ENCODE data around the gene DOK7. TPM values are rescaled to one million over a fixed set of nuclear protein-coding genes. Genes with fewer than 3 reads are reported as not detected.

DOK7 gene
- total RNA-seq, 2 donors from 2014 or later: not detected

DNA sequence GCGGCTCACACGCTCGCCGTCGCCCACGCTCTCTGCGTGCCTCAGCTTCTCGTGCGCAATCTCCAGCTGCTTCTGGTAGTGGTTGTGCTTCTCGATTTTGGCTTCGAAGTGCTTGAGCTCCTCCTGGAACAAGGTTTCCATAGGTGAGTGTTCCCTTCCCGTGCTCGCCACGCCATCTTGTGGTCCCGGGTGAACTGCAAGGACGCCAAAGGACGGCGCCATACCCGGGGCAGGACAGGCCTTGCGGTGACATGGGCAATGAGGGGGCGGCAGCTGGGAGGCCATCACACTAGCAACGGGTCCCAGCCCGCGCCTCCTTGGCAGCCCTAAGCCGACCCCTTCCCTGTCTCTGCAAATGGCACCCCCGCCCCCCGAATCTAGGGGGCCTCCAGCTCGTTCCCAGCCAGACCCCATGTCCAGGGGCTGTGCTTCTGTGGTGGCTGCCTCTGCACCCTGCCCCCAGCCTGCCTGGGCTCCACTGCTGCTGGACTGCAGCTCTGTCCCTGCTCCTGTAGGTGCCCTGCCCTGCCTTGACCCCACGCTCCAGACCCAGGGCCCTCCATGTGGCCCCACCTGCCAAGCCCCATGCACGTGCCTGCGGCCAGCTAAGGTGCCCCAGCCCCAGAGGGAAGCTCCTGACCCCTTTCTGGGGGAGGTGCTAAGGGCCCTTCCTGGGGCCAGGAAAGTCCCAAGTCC, 51.8 kb downstream of the DOK7 start:
- Mint-ChIP-seq H3K36me3 (ENCODE audit: low read depth) (peaks cover 84% of the 10 kb centered on the region), H3K4me3 (no peak overlapping the region), H3K27ac (no peak overlapping the region), H3K27me3 (no peaks in the 10 kb centered on the region), H3K4me1 (no peaks in the 10 kb centered on the region), H3K9me3 (no peaks in the 10 kb centered on the region)
- ATAC-seq (replicated peaks): no peak

DNA sequence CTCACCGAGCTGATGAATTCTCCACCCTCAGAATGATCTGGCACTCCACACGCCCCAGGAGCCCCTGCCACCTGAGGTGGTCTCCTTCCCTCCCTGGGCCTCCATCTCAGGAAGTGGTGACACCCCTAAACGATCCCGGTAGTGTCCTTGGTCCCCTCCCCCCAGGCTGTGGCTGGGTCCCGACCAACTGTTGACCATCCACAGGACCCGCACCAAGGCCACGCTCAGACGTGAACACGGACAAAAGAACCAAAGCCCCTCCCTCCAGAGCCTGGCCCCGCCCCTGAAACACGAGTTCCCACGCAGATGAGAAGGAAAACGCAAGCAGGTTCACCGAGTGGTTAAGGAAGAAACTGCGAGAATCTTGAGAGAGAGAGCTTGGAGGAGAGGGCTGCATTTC, 52.5 kb downstream of the DOK7 start:
- no peak overlapping the region for H3K27ac Mint-ChIP-seq
- no peak overlapping the region for H3K4me3 Mint-ChIP-seq
- ATAC-seq (replicated peaks): no peak
- H3K4me1 Mint-ChIP-seq: no peaks in the 10 kb centered on the region
- no peaks in the 10 kb centered on the region for H3K27me3 Mint-ChIP-seq
- H3K36me3 Mint-ChIP-seq (ENCODE audit: low read depth): peaks cover 84% of the 10 kb centered on the region
- no peaks in the 10 kb centered on the region for H3K9me3 Mint-ChIP-seq

DNA sequence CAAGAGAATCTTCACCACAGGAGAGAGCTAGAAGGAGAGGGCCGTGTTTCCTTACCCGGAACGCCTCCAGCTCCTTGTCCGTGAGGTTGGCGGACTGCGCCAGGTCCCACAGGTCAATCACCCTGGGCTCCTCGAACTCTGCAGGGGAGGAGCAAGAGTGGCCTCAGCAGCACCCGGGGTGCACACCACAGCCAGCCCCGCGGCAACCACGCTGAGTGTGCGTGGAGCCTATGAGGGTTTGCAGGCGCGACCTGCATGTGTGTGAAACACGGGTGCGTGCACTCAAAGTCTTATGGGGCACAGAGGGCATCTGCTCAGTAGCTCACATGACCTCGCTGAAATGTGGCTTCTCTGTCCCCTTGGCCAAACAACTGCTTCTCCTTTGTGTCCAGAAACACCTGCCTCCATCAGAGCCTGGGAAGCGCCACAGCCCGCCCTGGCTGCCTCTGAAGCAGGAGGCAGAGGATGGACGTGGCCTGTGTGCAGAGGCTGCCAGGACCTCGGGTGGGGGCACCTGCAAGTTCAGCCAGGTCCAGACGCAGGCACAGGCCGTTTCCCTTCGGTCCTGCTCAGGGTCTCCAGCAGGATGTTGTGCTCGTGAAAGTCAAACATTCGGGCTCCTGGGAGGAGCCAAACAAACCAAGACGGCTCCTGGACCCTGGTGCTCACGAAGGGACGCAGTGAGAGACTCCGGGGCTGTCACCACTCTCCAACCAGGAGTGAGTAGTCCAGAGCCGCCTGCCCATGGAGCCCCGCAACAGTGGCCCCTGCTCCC, 53.1 kb downstream of the DOK7 start:
- no peak overlapping the region for H3K27ac Mint-ChIP-seq
- no peaks in the 10 kb centered on the region for H3K4me1 Mint-ChIP-seq
- ATAC-seq (replicated peaks): no peak
- H3K27me3 Mint-ChIP-seq: no peaks in the 10 kb centered on the region
- H3K4me3 Mint-ChIP-seq: no peak overlapping the region
- H3K9me3 Mint-ChIP-seq: no peaks in the 10 kb centered on the region
- peaks cover 82% of the 10 kb centered on the region for H3K36me3 Mint-ChIP-seq (ENCODE audit: low read depth)

DNA sequence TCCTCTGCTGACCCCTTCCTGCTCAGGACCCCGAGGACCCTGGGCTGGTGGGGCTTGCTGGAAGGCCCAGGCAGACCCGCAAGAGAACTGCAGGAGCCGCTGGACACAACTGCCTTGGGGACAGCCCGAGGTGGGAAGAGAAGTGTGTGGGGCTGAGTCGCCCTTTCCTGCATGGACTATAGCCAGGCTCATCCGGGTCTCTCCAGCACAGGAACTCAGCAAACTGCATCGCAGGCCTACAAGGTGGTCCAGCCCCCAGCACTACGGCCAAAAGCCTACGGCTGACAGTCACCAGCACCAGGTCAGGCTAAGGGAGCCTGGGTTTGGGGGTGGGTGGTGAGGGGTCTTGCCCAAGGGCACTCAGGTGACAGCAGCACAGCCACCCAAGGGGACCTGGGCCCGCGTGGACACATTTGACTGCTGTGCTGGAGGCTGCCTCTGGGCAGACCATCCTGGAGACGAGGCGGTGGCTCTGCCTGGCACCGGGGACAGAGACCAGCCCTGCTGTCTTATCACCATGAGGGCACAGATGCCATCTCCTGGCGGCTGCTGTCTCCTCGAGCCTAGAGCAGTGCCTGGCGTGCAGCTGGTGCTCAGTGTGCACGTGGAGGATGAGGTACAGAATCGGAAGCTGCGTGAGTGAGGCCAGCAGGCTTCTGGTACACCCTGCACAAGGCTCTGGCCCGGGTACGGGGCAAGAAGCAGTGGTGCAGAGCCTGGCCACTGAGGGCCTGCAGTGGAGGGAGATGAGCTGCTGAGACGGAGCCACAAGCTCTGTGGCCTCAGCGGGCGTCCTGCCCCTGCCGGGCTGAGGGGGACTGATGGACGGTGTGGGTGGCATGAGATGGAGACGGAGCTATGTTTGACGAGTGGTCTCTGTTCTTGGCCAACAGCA, 54.0 kb downstream of the DOK7 start:
- no peaks in the 10 kb centered on the region for H3K27me3 Mint-ChIP-seq
- no peak overlapping the region for H3K4me3 Mint-ChIP-seq
- ATAC-seq (replicated peaks): no peak
- no peaks in the 10 kb centered on the region for H3K4me1 Mint-ChIP-seq
- H3K9me3 Mint-ChIP-seq: no peaks in the 10 kb centered on the region
- H3K27ac Mint-ChIP-seq: no peak overlapping the region
- peaks cover 82% of the 10 kb centered on the region for H3K36me3 Mint-ChIP-seq (ENCODE audit: low read depth)

DNA sequence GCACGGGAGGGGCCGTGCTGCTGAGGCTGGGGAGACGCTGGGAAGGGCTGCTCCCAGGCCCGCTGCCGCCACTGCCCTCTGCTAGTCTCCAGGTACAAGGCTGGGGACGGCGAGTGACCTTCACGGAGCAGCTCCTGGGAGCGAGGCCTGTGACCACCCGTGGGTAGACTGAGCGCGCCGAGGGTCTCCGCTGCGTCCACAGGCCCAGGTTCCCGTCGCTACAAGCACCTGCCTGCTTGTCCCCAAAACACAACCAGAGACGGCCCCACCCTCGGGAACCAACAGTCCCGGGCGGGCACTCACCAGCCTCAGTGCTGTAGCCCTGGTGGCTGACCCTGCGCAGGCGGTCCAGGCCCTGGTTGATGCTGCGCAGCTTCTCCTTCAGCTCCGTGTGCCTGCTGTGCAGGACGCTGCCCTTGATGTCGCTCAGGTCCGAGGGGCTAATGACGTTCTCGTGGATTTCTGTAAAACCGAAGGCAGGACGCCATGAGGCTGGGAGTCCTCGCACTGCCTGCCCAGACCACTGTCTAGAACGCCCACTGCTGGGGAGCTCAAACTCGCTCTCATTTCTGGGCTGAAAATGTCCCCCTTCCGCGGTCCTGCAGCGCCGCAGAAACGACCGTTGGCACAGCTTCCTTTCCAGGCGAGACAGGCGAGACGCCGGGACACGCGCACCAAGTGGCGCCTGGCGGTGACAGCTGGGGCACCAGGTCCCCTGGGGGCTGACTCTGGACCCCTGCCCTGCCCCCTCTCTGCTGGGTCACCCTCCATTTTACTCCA, 54.8 kb downstream of the DOK7 start:
- peaks cover 74% of the 10 kb centered on the region for H3K36me3 Mint-ChIP-seq (ENCODE audit: low read depth)
- no peak for ATAC-seq (replicated peaks)
- no peaks in the 10 kb centered on the region for H3K9me3 Mint-ChIP-seq
- H3K27ac Mint-ChIP-seq: no peak overlapping the region
- H3K4me1 Mint-ChIP-seq: no peaks in the 10 kb centered on the region
- H3K27me3 Mint-ChIP-seq: no peaks in the 10 kb centered on the region
- H3K4me3 Mint-ChIP-seq: no peak overlapping the region

DNA sequence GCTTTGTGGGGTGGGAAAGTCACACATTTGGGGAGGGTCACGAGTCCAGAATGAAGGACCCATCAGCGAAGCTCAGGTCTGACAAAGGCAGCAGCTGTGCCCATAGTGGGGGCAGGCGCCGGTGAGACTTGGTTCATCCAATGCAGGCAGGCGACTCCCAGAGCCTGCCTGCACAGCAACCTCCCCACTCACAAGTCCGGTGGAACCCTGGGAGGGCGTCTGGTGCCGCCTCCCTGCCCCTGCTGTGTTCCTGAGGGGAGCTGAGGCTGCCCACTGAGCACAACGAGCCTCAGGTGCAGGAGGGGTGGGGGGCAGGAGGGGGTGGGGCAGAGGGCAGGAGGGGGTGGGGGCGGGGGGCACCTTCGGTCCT, 55.4 kb downstream of the DOK7 start:
- no peak overlapping the region for H3K4me3 Mint-ChIP-seq
- no peaks in the 10 kb centered on the region for H3K27me3 Mint-ChIP-seq
- no peak for ATAC-seq (replicated peaks)
- peaks cover 74% of the 10 kb centered on the region for H3K36me3 Mint-ChIP-seq (ENCODE audit: low read depth)
- H3K27ac Mint-ChIP-seq: no peak overlapping the region
- no peaks in the 10 kb centered on the region for H3K4me1 Mint-ChIP-seq
- no peaks in the 10 kb centered on the region for H3K9me3 Mint-ChIP-seq

DNA sequence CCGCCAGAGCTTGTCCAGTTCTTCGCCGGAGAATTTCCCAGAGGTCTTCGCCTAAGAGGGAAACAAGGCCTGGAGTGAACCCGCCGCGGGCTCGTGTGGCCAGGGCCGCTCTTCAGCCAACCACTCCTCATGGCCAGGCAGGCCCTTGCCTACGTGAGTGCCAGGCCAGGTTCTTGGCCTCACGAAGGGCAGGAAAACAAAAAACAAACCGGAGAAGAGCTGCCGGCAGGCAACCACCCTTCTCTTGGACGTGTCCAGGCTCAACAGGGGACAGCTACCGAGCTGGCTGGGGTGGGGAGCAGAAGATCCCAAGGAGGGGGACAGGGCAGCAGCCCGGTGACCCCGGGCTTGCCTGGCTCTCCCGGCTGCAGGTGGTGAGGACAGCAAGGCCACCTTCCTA, 55.8 kb downstream of the DOK7 start:
- no peaks in the 10 kb centered on the region for H3K27me3 Mint-ChIP-seq
- H3K36me3 Mint-ChIP-seq (ENCODE audit: low read depth): peaks cover 71% of the 10 kb centered on the region
- no peaks in the 10 kb centered on the region for H3K9me3 Mint-ChIP-seq
- H3K4me3 Mint-ChIP-seq: no peak overlapping the region
- no peak for ATAC-seq (replicated peaks)
- H3K4me1 Mint-ChIP-seq: no peaks in the 10 kb centered on the region
- H3K27ac Mint-ChIP-seq: no peak overlapping the region

DNA sequence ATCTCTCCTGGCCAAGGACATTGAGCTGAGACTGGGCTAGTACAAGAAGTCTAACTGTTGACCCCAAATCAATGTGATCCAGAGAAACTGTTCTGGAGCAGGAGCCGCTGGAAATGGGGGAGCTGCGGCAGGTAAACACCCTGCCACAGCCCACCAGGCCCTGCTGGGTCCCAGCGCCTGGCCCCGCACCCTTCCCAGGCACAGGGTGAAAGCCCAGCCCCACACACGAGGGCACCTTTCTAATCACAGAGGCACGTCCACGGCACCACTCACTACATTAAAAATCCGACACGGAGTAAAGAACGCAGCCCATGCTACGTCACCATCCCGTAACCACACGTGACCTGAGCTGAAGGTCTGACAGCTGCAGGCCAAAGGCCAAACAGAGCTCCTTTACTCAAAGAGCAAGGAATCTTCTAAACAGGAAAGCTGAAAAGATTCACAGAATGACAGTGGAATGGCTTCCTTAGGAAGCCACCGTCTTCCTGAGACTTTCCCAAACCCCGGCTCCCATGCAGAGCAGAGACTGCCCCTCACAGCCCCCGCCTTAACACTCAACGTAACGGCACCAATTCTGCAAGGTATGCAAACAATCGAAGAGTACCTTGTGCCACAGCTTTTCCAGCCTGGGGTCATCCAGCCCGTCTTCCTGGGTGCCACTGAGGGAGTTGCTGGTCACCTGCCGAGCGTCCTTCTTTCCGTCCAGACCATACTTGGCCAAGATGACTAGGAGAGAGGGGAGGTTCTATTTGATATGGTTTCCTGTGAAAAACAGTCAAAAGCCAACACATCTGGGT, 56.6 kb downstream of the DOK7 start:
- peaks cover 71% of the 10 kb centered on the region for H3K36me3 Mint-ChIP-seq (ENCODE audit: low read depth)
- no peaks in the 10 kb centered on the region for H3K4me1 Mint-ChIP-seq
- no peaks in the 10 kb centered on the region for H3K9me3 Mint-ChIP-seq
- H3K27me3 Mint-ChIP-seq: no peaks in the 10 kb centered on the region
- H3K4me3 Mint-ChIP-seq: no peak overlapping the region
- H3K27ac Mint-ChIP-seq: no peak overlapping the region
- no peak for ATAC-seq (replicated peaks)

DNA sequence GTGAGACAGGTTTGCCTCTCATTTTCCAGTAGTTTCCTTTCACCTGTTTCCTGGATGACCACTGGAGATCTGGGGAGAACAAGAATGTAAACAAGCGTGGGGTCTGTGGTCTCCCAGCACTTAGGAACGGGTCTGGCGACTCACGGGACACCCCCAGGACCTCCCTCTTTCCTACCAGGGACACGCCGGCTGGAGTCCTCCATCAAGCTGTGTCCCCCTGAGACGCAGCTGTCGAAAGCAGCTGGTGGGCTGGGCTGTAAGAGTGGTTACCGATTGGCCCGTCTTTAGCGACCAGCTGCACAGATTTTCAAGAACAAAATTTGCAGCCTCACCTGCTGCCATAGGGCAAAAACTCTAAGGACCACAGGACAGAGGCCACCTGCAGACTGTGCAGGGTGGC, 57.2 kb downstream of the DOK7 start:
- no peaks in the 10 kb centered on the region for H3K4me1 Mint-ChIP-seq
- no peaks in the 10 kb centered on the region for H3K9me3 Mint-ChIP-seq
- no peak overlapping the region for H3K4me3 Mint-ChIP-seq
- peaks cover 71% of the 10 kb centered on the region for H3K36me3 Mint-ChIP-seq (ENCODE audit: low read depth)
- no peak overlapping the region for H3K27ac Mint-ChIP-seq
- no peak for ATAC-seq (replicated peaks)
- no peaks in the 10 kb centered on the region for H3K27me3 Mint-ChIP-seq

DNA sequence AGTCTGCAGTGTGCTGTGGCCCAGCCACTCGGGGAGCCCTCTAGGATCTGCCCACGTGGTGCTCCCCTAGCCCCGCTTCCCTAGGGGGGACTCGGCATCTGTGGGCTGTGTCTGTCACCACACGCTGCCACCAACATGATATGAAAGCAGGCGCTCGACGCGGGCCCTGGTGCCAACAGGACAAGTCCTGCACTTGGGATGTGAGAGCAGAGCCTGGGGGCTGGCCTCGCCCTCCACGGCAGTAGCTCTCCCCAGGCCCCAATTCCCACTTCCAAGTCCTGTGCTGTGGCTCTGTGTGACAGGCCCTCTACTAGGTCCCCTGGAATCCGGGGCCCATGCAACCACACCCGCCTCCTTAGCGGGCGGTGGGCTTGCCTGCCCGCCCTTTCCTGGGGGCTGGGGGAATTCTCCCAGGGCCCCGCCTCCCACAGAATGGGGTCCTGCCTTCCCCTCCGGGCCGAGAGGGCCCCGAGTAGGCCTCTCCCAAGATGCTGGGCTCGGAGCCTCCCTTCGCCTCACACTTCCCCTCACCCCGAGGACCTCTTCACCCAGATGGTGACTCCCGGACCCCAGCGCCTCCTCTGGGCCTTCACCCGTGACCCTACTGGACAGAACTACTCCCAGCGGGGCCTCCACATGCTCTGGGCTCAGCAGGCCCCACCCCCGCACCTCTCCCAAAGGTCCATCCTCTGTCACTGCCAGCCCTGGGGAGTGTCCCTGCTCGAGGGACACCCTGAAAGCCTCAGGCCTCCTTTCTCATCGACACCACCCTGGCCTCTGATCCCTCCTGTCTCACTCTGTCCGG, 57.9 kb downstream of the DOK7 start:
- no peaks in the 10 kb centered on the region for H3K4me1 Mint-ChIP-seq
- no peak for ATAC-seq (replicated peaks)
- no peaks in the 10 kb centered on the region for H3K27me3 Mint-ChIP-seq
- H3K4me3 Mint-ChIP-seq: no peak overlapping the region
- peaks cover 67% of the 10 kb centered on the region for H3K36me3 Mint-ChIP-seq (ENCODE audit: low read depth)
- no peak overlapping the region for H3K27ac Mint-ChIP-seq
- no peaks in the 10 kb centered on the region for H3K9me3 Mint-ChIP-seq

DNA sequence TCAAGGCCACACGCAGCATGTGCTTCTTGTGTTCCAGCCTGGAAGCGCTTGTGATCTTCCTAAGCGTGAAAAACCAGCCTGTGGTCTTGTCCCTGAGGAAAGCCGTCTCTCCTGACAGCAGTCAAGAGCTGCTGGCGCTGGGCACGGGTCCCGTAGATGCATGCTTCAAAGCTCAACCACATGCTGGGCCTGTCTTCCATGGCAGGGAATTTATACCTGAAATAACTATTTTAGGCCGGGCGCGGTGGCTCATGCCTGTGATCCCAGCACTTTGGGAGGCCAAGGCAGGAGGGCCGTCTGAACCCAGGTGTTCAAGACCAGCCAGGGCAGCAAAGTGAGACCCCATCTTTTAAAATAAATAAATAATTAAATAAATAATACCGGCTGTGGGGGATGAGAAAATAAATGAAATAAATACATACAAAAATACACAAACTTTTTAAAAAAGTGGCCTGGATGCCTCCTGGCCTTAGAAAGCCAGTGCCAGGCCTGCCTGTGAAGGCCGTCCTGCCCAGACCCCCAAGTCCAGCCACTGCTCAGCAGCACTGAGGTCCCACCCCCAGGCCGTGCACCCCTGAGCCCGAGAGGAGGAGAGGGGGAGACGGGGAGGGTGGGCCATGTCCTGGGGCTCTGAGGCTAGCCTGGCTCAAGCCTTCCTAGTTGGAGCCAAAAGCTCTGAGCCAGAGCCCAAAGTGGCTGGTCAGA, 58.7 kb downstream of the DOK7 start:
- Mint-ChIP-seq H3K36me3 (ENCODE audit: low read depth) (peaks cover 60% of the 10 kb centered on the region), H3K27ac (no peak overlapping the region), H3K4me3 (no peak overlapping the region), H3K27me3 (no peaks in the 10 kb centered on the region), H3K9me3 (no peaks in the 10 kb centered on the region), H3K4me1 (no peaks in the 10 kb centered on the region)
- ATAC-seq (replicated peaks): no peak

DNA sequence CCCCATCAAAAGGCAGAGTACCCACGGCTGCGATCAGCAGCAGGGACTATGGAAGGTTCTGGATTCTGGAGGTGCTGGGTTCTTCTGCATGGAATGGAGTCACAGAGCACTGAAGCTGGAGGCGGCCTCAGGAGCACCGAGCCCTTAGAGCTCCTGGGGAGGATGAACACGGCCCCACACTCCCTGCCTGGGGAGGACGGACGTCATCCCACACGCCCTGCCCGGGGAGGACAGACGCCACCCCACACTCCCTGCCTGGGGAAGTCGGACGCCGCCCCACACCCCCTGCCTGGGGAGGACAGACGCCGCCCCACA, 59.2 kb downstream of the DOK7 start:
- Mint-ChIP-seq H3K4me1 (no peaks in the 10 kb centered on the region), H3K36me3 (ENCODE audit: low read depth) (peaks cover 56% of the 10 kb centered on the region), H3K27me3 (no peaks in the 10 kb centered on the region), H3K27ac (no peak overlapping the region), H3K9me3 (no peaks in the 10 kb centered on the region), H3K4me3 (no peak overlapping the region)
- ATAC-seq (replicated peaks): no peak

DNA sequence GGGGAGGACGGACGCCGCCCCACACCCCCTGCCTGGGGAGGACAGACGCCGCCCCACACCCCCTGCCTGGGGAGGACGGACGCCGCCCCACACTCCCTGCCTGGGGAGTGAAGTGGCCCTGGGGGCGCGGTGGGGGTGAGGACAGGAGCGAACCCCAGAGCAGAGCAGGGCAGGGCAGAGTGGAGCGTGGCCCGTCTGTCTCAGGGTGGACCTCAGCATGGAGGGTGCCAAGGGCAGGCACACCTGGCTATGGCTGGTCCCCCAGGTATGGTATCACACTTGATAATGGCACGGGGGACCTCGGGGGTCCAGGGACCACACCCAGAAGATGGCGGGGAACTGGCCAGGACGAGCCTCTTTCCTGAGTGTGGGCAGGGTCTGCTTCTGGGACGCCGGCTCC, 59.5 kb downstream of the DOK7 start:
- no peak for ATAC-seq (replicated peaks)
- Mint-ChIP-seq H3K4me3 (no peak overlapping the region), H3K27ac (no peak overlapping the region)

More for the DNA sequence above, 59.5 kb downstream of the DOK7 start:
- Mint-ChIP-seq H3K4me1 (no peaks in the 10 kb centered on the region), H3K36me3 (ENCODE audit: low read depth) (peaks cover 52% of the 10 kb centered on the region), H3K9me3 (no peaks in the 10 kb centered on the region), H3K27me3 (no peaks in the 10 kb centered on the region)
